ENCODE data around the gene CNOT1.

DNA sequence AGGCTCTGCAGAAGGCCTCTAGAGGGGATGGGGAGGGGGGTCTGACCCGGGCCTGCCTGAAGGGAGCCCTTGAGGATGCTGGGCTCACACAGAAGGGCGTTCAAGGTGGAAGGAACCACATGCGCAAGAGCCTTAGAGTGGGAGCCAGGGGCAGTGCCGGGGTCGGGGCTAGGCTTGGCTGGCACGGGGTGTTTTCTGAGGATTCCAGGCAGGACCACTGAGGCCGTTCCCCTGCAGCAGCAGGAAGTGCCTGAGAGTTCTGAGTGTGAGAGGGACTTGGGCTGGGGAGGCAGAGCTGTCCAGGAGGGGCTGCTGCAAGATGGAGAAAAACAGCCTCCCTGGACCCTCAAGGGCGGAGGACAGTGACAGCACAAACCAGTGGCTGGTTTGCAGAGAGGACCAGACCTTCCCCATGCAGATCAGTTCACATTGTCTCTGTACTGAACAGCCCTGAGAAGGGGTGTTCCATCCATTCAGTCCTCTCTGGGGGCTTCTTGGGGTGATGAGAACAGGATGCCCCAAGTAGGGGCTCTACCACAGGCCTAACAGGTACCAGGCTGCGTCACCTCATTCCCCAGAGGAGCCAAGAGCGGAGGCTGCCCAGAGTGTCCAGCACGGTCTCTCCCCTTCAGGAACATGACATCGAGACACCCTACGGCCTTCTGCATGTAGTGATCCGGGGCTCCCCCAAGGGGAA lies 126.3 kb downstream of the CNOT1 start:
- TF ChIP-seq GATA2 (IDR thresholded peaks at IDR 0.05; ENCODE audit: low read depth, low read length) (no peak), GATA3 (IDR thresholded peaks at IDR 0.05; ENCODE audit: low read depth, low read length) (no peak)
